Type B pancreatic cell (in vitro differentiated cells): Measurements from ENCODE around the gene WDR1. TPM values are rescaled to one million over a fixed set of nuclear protein-coding genes. Genes with fewer than 3 reads are reported as not detected.

Experiments
- DNase-seq: peaks from one replicate; pipeline ENCODE4 v3.0.0; 2021; ENCODE audit warnings: mixed read lengths; ENCODE audit not compliant: unreplicated experiment; ENCODE audit errors: extremely low spot score
- H3K27ac Mint-ChIP-seq: 2 replicates; pipeline ENCODE4 v1.8.0; 2021; ENCODE audit warnings: mild to moderate bottlenecking, mixed read lengths
- H3K27me3 Mint-ChIP-seq: 2 replicates; pipeline ENCODE4 v1.8.0; 2021; ENCODE audit warnings: mixed read lengths
- H3K36me3 Mint-ChIP-seq: 2 replicates; pipeline ENCODE4 v1.8.0; 2021; ENCODE audit warnings: mixed read lengths
- H3K4me1 Mint-ChIP-seq: one replicate; pipeline ENCODE4 v1.8.0; 2021; ENCODE audit warnings: mixed read lengths; ENCODE audit not compliant: unreplicated experiment
- H3K4me3 Mint-ChIP-seq: 2 replicates; pipeline ENCODE4 v1.8.0; 2021; ENCODE audit warnings: mild to moderate bottlenecking, mixed read lengths
- H3K9me3 Mint-ChIP-seq: 2 replicates; pipeline ENCODE4 v1.8.0; 2021; ENCODE audit warnings: mixed read lengths
- total RNA-seq: library from RNA; stranded (reverse); gene quantifications from 2 replicates; pipeline ENCODE4 v1.2.1, GENCODE V29; 2021; ENCODE audit warnings: low replicate concordance
- TF ChIP-seq, protein P1 (sequence below): fragments of 200-600 bp; sonication (generic); conservative IDR thresholded peaks from 2 replicates; pipeline ENCODE4 v1.5.0; 2021; ENCODE audit warnings: antibody characterized with exemption, mild to moderate bottlenecking

WDR1 gene
- total RNA-seq, 1 donor from 2014 or later = 227 TPM

DNA sequence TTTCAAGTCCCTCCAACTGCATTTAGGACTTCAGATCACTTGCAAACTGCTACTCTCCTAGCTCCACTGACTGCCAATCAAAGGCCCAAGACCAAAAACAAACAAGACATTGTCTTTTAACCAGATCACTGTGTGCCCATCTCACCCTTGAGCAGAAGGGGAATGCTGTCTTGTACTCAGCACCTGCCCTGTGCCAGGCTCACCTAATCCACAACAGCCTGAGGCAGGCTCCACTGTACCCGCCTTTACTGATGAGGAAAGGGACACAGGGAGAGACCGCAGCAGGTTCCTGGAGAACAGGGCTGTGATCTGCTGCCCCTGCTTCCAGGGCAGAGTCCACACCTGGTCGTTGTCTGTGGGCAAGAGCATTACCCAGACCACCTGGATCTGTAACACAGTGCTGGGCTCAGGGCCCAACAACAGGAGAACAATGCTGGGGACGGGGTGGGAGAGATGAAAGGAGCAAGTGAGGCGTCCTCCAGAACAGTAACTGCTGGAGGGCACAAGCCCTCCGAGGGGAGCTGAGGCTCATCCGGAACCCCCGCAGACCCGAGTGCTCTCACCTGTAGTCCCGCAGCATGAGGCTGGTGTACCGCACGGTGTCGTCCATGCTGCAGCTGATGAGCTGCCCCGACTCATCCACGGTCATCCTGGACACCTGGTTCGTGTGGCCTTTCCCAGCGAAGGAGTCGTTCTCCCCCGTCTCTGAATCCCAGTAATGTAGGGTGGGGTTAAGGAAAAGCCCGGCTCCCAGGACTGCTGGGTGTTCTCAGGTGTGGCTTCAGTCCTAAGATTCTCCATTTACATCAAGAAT is 33.9 kb downstream of the WDR1 start:
- Mint-ChIP-seq H3K4me1 (no peaks in the 10 kb centered on the region), H3K27me3 (no peaks in the 10 kb centered on the region), H3K27ac (no peak overlapping the region), H3K9me3 (no peaks in the 10 kb centered on the region), H3K4me3 (no peak overlapping the region), H3K36me3 (peaks cover 19% of the 10 kb centered on the region)
- DNase-seq = no peak
- TF ChIP-seq, protein P1, sequence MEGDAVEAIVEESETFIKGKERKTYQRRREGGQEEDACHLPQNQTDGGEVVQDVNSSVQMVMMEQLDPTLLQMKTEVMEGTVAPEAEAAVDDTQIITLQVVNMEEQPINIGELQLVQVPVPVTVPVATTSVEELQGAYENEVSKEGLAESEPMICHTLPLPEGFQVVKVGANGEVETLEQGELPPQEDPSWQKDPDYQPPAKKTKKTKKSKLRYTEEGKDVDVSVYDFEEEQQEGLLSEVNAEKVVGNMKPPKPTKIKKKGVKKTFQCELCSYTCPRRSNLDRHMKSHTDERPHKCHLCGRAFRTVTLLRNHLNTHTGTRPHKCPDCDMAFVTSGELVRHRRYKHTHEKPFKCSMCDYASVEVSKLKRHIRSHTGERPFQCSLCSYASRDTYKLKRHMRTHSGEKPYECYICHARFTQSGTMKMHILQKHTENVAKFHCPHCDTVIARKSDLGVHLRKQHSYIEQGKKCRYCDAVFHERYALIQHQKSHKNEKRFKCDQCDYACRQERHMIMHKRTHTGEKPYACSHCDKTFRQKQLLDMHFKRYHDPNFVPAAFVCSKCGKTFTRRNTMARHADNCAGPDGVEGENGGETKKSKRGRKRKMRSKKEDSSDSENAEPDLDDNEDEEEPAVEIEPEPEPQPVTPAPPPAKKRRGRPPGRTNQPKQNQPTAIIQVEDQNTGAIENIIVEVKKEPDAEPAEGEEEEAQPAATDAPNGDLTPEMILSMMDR = no peak

DNA sequence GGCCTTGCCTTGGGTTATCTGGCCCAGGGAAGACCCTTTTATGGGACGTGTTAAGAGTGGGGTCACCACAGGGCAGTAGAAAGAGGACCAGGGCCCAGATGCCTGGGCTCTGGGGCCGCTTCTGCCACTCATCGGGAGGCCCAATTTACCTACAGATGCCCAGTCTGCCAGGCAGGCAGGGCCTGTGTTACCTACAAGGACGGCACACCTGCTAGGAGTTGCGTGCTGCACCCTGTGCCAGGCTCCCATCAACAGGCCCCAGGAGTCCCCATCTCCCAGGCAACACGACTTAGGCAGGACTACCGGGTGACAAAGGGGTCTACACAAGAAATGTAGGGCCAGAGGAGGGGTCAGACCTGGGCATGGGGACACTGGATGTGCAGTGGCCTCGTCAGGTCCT is 34.6 kb downstream of the WDR1 start:
- Mint-ChIP-seq H3K36me3 (peaks cover 13% of the 10 kb centered on the region), H3K27me3 (no peaks in the 10 kb centered on the region), H3K27ac (no peak overlapping the region), H3K4me3 (no peak overlapping the region), H3K4me1 (no peaks in the 10 kb centered on the region), H3K9me3 (no peaks in the 10 kb centered on the region)
- TF ChIP-seq, protein P1 = no peak
- no peak for DNase-seq

DNA sequence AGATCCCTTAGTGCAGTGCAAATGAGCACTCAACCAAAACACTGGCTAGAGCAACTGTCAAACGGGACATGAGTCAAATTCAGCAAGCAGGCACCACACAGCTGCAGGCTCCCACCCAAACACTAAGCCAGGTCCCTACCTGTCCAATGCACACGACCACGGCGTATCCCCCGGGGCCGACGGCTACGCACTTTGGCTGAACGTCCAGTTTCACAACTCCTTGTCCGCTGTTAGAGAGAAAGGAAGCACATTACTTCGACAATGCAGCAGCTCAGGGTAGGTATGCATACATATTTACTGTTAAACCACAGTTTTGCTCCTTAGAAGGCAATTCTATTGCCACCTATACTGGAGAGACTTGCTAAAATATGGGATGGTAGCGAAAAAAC is 35.4 kb downstream of the WDR1 start:
- Mint-ChIP-seq H3K36me3 (peaks cover 19% of the 10 kb centered on the region), H3K4me3 (no peak overlapping the region), H3K9me3 (no peaks in the 10 kb centered on the region), H3K27me3 (no peaks in the 10 kb centered on the region), H3K27ac (no peak overlapping the region), H3K4me1 (no peaks in the 10 kb centered on the region)
- TF ChIP-seq, protein P1 = no peak
- no peak for DNase-seq

DNA sequence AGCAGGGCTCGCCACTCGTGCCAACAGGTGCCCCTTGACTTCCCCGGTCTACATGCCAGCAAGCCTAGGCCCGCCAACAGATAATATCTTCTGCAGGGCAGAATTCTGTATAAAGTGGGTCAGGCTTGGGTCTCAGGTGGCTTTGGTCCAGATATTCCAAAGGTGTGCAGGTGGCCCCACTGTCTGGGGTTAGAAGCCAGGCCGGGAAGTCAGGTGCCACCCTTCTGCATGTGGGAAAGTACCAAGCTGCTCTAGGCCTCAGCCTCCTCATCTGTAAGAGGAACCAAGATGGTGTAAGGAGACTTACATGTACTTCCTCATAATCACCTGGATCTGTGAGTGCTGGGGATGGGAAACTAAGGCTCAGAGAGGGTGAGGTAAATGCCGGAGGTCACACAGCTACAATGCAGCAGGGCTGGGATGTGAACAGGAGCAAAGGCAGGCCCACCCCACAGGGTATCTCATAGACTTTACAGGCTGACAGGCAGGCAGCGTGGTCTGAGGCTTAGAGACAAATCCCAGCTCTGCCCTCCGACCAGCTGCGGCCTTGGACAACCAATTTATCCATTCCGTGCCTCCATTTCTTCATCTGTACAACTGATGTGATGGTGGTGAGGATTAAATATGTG is 35.9 kb downstream of the WDR1 start:
- Mint-ChIP-seq H3K27me3 (no peaks in the 10 kb centered on the region), H3K27ac (no peak overlapping the region)

DNA sequence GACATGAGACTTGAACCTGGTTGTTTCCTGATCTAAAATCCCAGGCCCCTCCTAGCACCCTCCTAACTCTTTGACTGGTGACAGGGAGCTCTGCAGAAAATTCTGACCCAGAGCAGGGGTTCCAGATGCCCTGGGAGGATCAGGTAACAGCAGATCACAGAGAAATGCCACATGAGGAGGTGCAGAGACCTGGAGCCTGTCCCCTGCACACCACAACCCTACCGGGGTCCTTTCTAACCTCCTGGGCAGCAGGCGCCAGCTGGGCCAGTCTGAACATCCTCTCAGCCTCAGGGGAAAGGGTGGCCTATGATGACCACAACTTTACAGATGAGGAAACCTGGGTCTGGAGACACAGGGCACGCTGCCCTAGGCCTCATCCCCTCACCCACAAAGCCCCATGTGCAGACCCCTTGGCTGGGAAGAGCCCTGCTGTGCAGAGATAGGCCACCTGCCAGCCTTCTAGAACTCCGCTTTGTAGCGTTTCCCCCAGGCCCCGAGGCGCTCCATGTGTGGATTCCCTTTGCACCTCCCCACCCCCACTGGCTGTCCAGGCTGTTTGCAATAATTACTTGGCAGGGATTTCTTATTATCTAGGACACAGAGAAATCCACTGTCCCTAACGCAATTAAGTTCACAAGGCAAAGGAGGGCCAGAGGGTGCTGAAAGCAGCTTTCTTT is 36.5 kb downstream of the WDR1 start:
- peaks cover 19% of the 10 kb centered on the region for H3K36me3 Mint-ChIP-seq
- no peak for DNase-seq
- H3K4me3 Mint-ChIP-seq = no peak overlapping the region
- no peaks in the 10 kb centered on the region for H3K4me1 Mint-ChIP-seq
- no peaks in the 10 kb centered on the region for H3K27me3 Mint-ChIP-seq
- TF ChIP-seq, protein P1 = no peak
- H3K27ac Mint-ChIP-seq = no peak overlapping the region
- H3K9me3 Mint-ChIP-seq = no peaks in the 10 kb centered on the region

More for the DNA sequence above, 35.9 kb downstream of the WDR1 start:
- TF ChIP-seq, protein P1 = no peak
- Mint-ChIP-seq H3K4me3 (no peak overlapping the region), H3K9me3 (no peaks in the 10 kb centered on the region), H3K4me1 (no peaks in the 10 kb centered on the region), H3K36me3 (peaks cover 22% of the 10 kb centered on the region)
- DNase-seq = no peak
